H9 (cell line): ENCODE results near the gene ITPA. TPM values are rescaled to one million over a fixed set of nuclear protein-coding genes. Genes with fewer than 3 reads are reported as not detected.

Source experiments
- DNase-seq: peaks from one replicate; pipeline ENCODE4 v3.0.0-alpha.2; 2017
- H2AFZ ChIP-seq: one replicate; pipeline ENCODE4 v1.6.1; 2013; ENCODE audit warnings: mild to moderate bottlenecking, low read length, control low read depth, moderate library complexity
- H2AK5ac ChIP-seq: 2 replicates; pipeline ENCODE4 v1.6.1; 2013; ENCODE audit warnings: low read length, control low read depth, mixed read lengths; ENCODE audit not compliant: insufficient read length
- H2BK120ac ChIP-seq: one replicate; pipeline ENCODE4 v1.6.1; 2013; ENCODE audit warnings: low read depth, mild to moderate bottlenecking, low read length, control low read depth, inconsistent platforms; ENCODE audit not compliant: poor library complexity, severe bottlenecking
- H2BK12ac ChIP-seq: 2 replicates; pipeline ENCODE4 v1.6.1; 2013; ENCODE audit warnings: low read length, control low read depth, mixed read lengths, low read depth; ENCODE audit not compliant: insufficient read length
- H2BK15ac ChIP-seq: 2 replicates; pipeline ENCODE4 v1.6.1; 2013; ENCODE audit warnings: low read depth, low read length, control low read depth
- H2BK20ac ChIP-seq: one replicate; pipeline ENCODE4 v1.6.1; 2013; ENCODE audit warnings: low read depth, mild to moderate bottlenecking, low read length, control low read depth, inconsistent platforms; ENCODE audit not compliant: poor library complexity, severe bottlenecking
- H2BK5ac ChIP-seq: 2 replicates; pipeline ENCODE4 v1.6.1; 2013; ENCODE audit warnings: low read length, control low read depth, mixed read lengths; ENCODE audit not compliant: insufficient read length
- H3K14ac ChIP-seq: 2 replicates; pipeline ENCODE4 v1.6.1; 2013; ENCODE audit warnings: low read length, control low read depth; ENCODE audit not compliant: insufficient read depth
- H3K18ac ChIP-seq: 2 replicates; pipeline ENCODE4 v1.6.1; 2013; ENCODE audit warnings: low read depth, mild to moderate bottlenecking, mixed read lengths, low read length, control low read depth; ENCODE audit not compliant: insufficient read length
- H3K23ac ChIP-seq: 2 replicates; pipeline ENCODE4 v1.6.1; 2013; ENCODE audit warnings: low read length, control low read depth, mixed read lengths, low read depth; ENCODE audit not compliant: insufficient read length
- H3K23me2 ChIP-seq: 2 replicates; pipeline ENCODE4 v1.6.1; 2013; ENCODE audit warnings: low read depth, mild to moderate bottlenecking, mixed read lengths, low read length, control low read depth; ENCODE audit not compliant: insufficient read length, poor library complexity, severe bottlenecking
- H3K27ac ChIP-seq: 2 replicates; pipeline ENCODE4 v1.5.1; 2013; ENCODE audit warnings: low read length, control low read depth, mixed read lengths, low read depth; ENCODE audit not compliant: insufficient read length
- H3K27me3 ChIP-seq: 2 replicates; pipeline ENCODE4 v1.6.1; 2013; ENCODE audit warnings: low read length, control low read depth, inconsistent platforms; ENCODE audit not compliant: insufficient read depth
- H3K4ac ChIP-seq: 2 replicates; pipeline ENCODE4 v1.6.1; 2013; ENCODE audit warnings: low read depth, mild to moderate bottlenecking, control low read depth, inconsistent platforms, low read length, moderate library complexity
- H3K4me1 ChIP-seq: 2 replicates; pipeline ENCODE4 v1.6.1; 2013; ENCODE audit warnings: low read length, control low read depth, inconsistent platforms; ENCODE audit not compliant: insufficient read depth
- H3K4me2 ChIP-seq: 2 replicates; pipeline ENCODE4 v1.6.1; 2013; ENCODE audit warnings: low read length, control low read depth, mixed read lengths; ENCODE audit not compliant: insufficient read length, insufficient read depth
- H3K56ac ChIP-seq: 2 replicates; pipeline ENCODE4 v1.6.1; 2013; ENCODE audit warnings: low read depth, mild to moderate bottlenecking, mixed read lengths, low read length, control low read depth; ENCODE audit not compliant: insufficient read length
- H3K79me1 ChIP-seq: 2 replicates; pipeline ENCODE4 v1.6.1; 2013; ENCODE audit warnings: low read depth, mild to moderate bottlenecking, moderate library complexity, low read length, control low read depth, inconsistent platforms; ENCODE audit not compliant: insufficient read depth, poor library complexity, severe bottlenecking
- H3K79me2 ChIP-seq: 2 replicates; pipeline ENCODE4 v1.6.1; 2013; ENCODE audit warnings: low read length, control low read depth, inconsistent platforms; ENCODE audit not compliant: insufficient read depth
- H3K9ac ChIP-seq: 2 replicates; pipeline ENCODE4 v1.6.1; 2013; ENCODE audit warnings: low read length, control low read depth, mixed read lengths; ENCODE audit not compliant: insufficient read length; ENCODE audit errors: extremely low read depth
- H3K9me3 ChIP-seq: one replicate; pipeline ENCODE4 v1.6.1; 2013; ENCODE audit warnings: low read depth, low read length, inconsistent platforms; ENCODE audit not compliant: control insufficient read depth
- H3T11ph ChIP-seq: one replicate; pipeline ENCODE4 v1.6.1; 2013; ENCODE audit warnings: mild to moderate bottlenecking, low read length, control low read depth, inconsistent platforms
- H4K20me1 ChIP-seq: one replicate; pipeline ENCODE4 v1.6.1; 2013; ENCODE audit not compliant: control insufficient read depth, insufficient read length, insufficient read depth
- H4K5ac ChIP-seq: 2 replicates; pipeline ENCODE4 v1.6.1; 2013; ENCODE audit warnings: low read depth, mild to moderate bottlenecking, mixed read lengths, low read length, control low read depth; ENCODE audit not compliant: insufficient read length
- H4K8ac ChIP-seq: replicated peaks from 2 replicates; pipeline ENCODE4 v1.6.1; 2013; ENCODE audit warnings: low read length, control low read depth, mixed read lengths, low read depth; ENCODE audit not compliant: insufficient read length
- H4K91ac ChIP-seq: 2 replicates; pipeline ENCODE4 v1.6.1; 2013; ENCODE audit warnings: low read depth, mild to moderate bottlenecking, moderate library complexity, mixed read lengths, low read length, control low read depth; ENCODE audit not compliant: insufficient read length
- H3K27ac Mint-ChIP-seq, 3 experiments: 2 replicates in 2 of 3; 3 replicates in 1 of 3; pipeline ENCODE4 v1.8.0; 2020 to 2021; ENCODE audit warnings: mixed read lengths in 3 of 3, mild to moderate bottlenecking in 1 of 3, moderate library complexity in 1 of 3
- H3K27me3 Mint-ChIP-seq: 2 replicates; pipeline ENCODE4 v1.8.0; 2021; ENCODE audit warnings: low read depth, mild to moderate bottlenecking, moderate library complexity, mixed read lengths
- H3K36me3 Mint-ChIP-seq, 3 experiments: 2 replicates in 2 of 3; 3 replicates in 1 of 3; pipeline ENCODE4 v1.8.0; 2020 to 2021; ENCODE audit warnings: low read depth in 3 of 3, mixed read lengths in 3 of 3; ENCODE audit not compliant: insufficient read depth in 1 of 3
- H3K4me1 Mint-ChIP-seq, 2 experiments: 2 replicates each; pipeline ENCODE4 v1.8.0; 2020; ENCODE audit warnings: mixed read lengths in 2 of 2
- H3K4me3 Mint-ChIP-seq, 2 experiments: 2 replicates in 1 of 2; 3 replicates in 1 of 2; pipeline ENCODE4 v1.8.0; 2020 to 2021; ENCODE audit warnings: mild to moderate bottlenecking in 2 of 2, mixed read lengths in 2 of 2, moderate library complexity in 1 of 2
- H3K9me3 Mint-ChIP-seq, 2 experiments: 2 replicates in 1 of 2; 3 replicates in 1 of 2; pipeline ENCODE4 v1.8.0; 2020; ENCODE audit warnings: mild to moderate bottlenecking in 2 of 2, mixed read lengths in 2 of 2, moderate library complexity in 1 of 2
- WGBS: extraction: QIAGEN DNeasy Blood & Tissue Kit; methylation state at CpG from one replicate; pipeline ENCODE4 v1.1.7; 2013; ENCODE audit warnings: missing lambda C conversion rate, low lambda C conversion rate, mixed read lengths; ENCODE audit not compliant: insufficient read length; ENCODE audit errors: extremely low coverage; 5-methylcytosine and 5-hydroxymethylcytosine counted together
- total RNA-seq: library from RNA; stranded (reverse); gene quantifications from 2 replicates; pipeline ENCODE4 v1.2.1, GENCODE V29; 2021
- TF ChIP-seq, protein P1 (sequence below): fragments of 200-600 bp; sonication (generic); conservative IDR thresholded peaks from 3 replicates; pipeline ENCODE4 v1.8.0; 2021; ENCODE audit warnings: antibody characterized with exemption, mild to moderate bottlenecking

ITPA gene
- total RNA-seq, 1 experiment from 2014 or later, result 74.5 TPM

DNA sequence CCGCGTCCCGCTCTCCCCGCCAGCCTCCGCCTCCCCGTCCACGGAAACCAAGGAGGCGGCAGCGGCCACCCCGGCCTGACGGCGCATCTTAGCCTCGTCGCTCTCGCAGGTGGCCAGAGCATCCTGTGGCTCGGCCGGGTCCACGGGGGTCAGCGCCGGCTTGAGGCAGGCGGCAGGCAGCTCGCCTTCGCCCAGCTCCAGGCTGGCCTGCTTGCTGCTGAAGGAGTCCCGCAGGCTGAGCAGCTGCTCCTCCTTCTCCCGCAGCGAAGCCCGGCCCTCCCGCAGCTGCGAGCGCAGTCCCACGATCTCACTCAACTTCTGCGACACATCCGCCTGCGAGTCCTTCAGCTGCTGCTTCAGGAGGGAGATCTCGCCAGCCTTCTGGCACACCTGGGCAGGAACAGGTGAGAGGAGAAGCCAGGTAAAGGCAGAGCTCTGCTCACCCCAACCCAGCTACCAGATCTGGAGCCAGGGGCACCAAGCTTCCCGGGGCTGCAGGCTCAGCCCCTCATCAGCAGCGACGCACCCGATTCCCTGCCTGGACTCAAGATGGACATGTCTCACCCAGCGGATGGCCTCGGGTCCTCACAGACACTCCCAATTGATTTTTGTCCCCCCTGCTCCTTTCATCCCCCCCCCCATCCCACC is 44.4 kb upstream of the ITPA start:
- H4K20me1 ChIP-seq, result no peaks in the 10 kb centered on the region
- H3K4ac ChIP-seq, result no peak overlapping the region
- H2BK20ac ChIP-seq, result no peak overlapping the region
- H3T11ph ChIP-seq, result no peak overlapping the region
- H3K9me3 ChIP-seq, result no peaks in the 10 kb centered on the region
- no peak for DNase-seq
- H3K18ac ChIP-seq, result no peak overlapping the region
- no peaks in the 10 kb centered on the region for H3K79me1 ChIP-seq
- H3K27ac ChIP-seq, result no peak overlapping the region
- no peak overlapping the region for H2BK12ac ChIP-seq
- peaks cover 9% of the 10 kb centered on the region for H3K23me2 ChIP-seq
- no peak overlapping the region for H3K14ac ChIP-seq
- no peak overlapping the region for H2BK15ac ChIP-seq
- TF ChIP-seq, protein P1, sequence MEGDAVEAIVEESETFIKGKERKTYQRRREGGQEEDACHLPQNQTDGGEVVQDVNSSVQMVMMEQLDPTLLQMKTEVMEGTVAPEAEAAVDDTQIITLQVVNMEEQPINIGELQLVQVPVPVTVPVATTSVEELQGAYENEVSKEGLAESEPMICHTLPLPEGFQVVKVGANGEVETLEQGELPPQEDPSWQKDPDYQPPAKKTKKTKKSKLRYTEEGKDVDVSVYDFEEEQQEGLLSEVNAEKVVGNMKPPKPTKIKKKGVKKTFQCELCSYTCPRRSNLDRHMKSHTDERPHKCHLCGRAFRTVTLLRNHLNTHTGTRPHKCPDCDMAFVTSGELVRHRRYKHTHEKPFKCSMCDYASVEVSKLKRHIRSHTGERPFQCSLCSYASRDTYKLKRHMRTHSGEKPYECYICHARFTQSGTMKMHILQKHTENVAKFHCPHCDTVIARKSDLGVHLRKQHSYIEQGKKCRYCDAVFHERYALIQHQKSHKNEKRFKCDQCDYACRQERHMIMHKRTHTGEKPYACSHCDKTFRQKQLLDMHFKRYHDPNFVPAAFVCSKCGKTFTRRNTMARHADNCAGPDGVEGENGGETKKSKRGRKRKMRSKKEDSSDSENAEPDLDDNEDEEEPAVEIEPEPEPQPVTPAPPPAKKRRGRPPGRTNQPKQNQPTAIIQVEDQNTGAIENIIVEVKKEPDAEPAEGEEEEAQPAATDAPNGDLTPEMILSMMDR, result no peak
- WGBS, result no CpG with 5 or more reads among the region's 41 CpGs
- no peaks in the 10 kb centered on the region for H3K79me2 ChIP-seq
- no peak overlapping the region for H3K9ac ChIP-seq
- H3K56ac ChIP-seq, result no peak overlapping the region
- no peak overlapping the region for H2AFZ ChIP-seq
- no peaks in the 10 kb centered on the region; the same call in 1 of the 2 replicates for H3K4me1 ChIP-seq
- Mint-ChIP-seq H3K27me3 (peaks cover 3% of the 10 kb centered on the region; the same call in 1 of the 2 replicates), H3K9me3 (no peaks in the 10 kb centered on the region; a peak in 1 of 5 replicates), H3K36me3 (peaks cover 6 to 23% (median 7%) of the 10 kb centered on the region in 3 experiments; a peak in 5 of 7 replicates), H3K4me3 (no peak overlapping the region), H3K27ac (no peak overlapping the region), H3K4me1 (peaks cover 17 to 27% of the 10 kb centered on the region in 2 experiments)
- no peak overlapping the region for H2BK120ac ChIP-seq
- H4K8ac ChIP-seq, result no peak overlapping the region
- H3K23ac ChIP-seq, result no peak overlapping the region
- no peak overlapping the region for H3K4me2 ChIP-seq
- no peak overlapping the region for H4K91ac ChIP-seq
- H3K27me3 ChIP-seq, result no peaks in the 10 kb centered on the region
- H2AK5ac ChIP-seq, result no peak overlapping the region
- no peak overlapping the region for H4K5ac ChIP-seq
- no peak overlapping the region for H2BK5ac ChIP-seq
